HG02884 (cell line): ENCODE data around the gene PRMT9.

Experiments
- ATAC-seq: cut with Tn5 transposase; IDR thresholded peaks from one replicate; pipeline ENCODE4 v1.9.1; 2021; ENCODE audit warnings: mild to moderate bottlenecking, moderate library complexity; ENCODE audit not compliant: unreplicated experiment

The PRMT9 gene

GRCh38 chr4:147682755-147683154, 1.2 kb downstream of the PRMT9 start:
- ATAC-seq, result no peak

GRCh38 chr4:147678796-147679549, 5.0 kb downstream of the PRMT9 start:
- ATAC-seq, result no peak

DNA sequence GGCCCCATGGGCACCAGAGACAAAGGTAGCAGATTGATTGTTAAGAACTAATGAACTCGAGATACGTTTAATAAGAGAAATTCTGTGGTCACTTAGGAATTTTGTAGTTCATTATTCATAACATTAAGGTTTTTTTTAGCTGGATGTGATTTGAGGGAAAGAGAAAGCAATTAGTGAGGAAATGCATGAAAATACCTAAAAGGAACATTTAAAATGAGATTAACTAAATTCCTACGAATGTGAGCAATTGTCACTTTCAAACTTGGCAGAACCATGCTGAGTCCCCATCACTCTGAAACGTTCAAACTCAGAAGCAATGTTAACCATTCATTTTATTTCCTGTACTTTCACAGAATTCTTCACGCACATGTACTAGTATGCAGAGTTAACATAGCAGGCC, 5.9 kb downstream of the PRMT9 start:
- no peak for ATAC-seq

- ATAC-seq, result no peak
Measured at GRCh38 chr4:147674496-147674895, 9.5 kb downstream of the PRMT9 start.

GRCh38 chr4:147674073-147674472, 9.9 kb downstream of the PRMT9 start:
- no peak for ATAC-seq

DNA sequence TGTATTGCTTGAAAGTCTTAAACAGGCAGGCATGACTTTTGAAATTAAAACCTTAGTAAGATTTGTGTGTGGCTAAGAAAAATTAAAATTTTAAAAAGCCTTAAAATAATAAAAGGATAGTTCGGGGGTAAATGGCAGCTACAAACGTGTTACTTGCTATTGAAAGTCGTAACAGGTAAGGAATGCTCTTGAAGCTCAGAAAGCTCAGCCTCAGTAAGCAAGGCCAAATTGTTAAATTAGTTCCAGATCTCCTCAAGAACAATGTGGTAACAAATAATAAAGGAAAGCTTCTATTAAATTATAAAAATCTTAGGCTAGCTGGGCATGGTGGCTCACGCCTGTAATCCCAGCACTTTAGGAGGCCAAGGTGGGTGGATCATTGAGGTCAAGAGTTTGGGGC, 25.5 kb downstream of the PRMT9 start:
- ATAC-seq, result no peak

DNA sequence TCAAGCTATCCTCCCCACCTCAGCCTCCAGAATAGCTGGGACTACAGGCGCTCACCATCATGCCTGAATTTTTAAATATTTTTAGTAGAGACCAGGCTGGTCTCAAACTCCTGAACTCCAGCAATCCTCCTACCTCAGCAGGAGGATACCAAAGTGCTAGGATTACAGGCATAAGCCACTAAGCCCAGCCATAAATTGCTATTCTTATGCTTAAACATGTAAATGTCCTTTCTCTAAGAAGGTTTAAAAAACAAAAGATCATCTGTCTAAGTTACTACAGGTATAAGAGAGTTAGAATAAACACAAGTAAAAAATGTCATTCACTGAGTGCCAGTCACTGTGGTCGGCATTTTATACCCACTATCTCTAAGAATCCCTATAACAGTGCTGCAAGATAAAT, 28.3 kb downstream of the PRMT9 start:
- no peak for ATAC-seq

- peak; percentile 60 for ATAC-seq
Measured at GRCh38 chr4:147651563-147651962, 32.4 kb downstream of the PRMT9 start.

- no peak for ATAC-seq
Measured at GRCh38 chr4:147648656-147649055, 35.3 kb downstream of the PRMT9 start.

DNA sequence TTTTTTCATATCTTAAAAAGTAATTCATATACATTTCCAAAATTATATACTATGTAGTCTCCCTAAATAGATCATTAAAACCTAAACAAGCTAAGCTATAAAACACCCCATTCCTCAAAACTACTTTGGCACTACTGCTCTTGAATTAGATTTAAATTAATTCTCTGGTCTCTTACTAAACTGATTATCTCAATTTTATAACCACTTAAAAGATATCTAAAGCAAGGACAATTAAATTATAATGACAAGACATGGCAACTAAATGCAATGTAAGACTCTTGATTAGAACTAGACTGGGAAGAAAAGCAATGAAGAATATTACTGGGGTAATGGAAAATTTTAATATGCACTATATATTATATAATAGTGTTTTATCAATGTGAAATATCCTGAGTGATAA, 38.9 kb downstream of the PRMT9 start:
- ATAC-seq, result no peak

GRCh38 chr4:147644471-147644870, 39.5 kb downstream of the PRMT9 start:
- no peak for ATAC-seq

DNA sequence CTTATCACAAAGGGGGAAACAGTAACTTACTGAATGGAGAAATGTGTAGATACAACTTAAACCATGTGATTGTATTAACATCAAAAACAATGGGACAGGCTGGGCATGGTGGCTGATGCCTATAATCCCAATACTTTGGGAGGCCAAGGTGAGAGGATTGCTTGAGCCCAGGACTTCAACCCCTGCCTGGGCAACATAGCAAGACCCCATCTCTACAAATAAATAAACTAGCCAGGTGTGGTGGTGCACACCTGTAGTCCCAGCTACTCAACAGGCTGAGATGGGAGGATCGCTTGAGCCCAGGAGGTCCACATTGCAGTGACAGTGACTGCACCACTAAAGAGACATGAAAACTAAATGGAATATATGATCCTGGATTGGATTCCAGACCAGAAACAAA, 40.3 kb downstream of the PRMT9 start:
- no peak for ATAC-seq

DNA sequence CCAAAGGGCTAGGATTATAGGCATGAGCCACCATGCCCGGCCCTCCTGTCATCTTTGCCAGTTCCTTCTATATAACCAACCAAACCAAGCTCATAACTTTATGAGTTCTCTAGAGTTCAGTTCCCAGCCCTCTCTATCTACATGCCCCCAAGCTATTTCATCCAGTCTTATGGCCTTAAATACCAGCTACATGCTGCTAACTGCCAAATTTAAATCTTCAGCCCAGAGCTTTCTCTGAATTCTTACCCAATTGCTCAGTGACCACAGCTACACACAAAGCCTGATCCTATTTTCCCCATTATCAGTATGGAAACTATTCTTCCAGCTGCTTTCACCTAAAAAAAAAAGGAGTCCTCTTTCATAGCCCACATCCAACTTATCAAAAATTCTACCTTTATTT, 43.6 kb downstream of the PRMT9 start:
- no peak for ATAC-seq

- no peak for ATAC-seq
Measured at GRCh38 chr4:147639388-147639787, 44.6 kb downstream of the PRMT9 start.

DNA sequence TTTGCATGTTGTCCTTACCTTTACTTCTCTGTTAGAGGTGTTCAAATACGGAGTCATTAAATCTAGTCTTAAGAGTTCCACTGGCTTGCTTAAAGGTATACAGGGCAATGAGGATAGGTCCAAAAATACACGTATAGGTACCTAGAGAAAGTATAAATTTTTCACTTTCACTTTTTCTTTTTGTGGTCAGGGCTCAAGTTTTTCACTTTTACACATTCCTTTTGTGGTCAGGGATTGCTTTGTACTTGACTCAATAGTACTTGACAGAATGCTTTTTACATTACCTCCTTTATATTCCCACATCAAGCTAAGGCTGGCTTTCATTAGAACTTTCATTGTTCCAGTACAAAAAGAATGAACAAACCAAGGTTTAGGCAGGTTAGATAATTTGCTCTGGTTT, 45.0 kb downstream of the PRMT9 start:
- peak; percentile 84 for ATAC-seq

GRCh38 chr4:147638365-147638764, 45.6 kb downstream of the PRMT9 start:
- ATAC-seq, result no peak

GRCh38 chr4:147635348-147635747, 48.6 kb downstream of the PRMT9 start:
- ATAC-seq, result no peak

DNA sequence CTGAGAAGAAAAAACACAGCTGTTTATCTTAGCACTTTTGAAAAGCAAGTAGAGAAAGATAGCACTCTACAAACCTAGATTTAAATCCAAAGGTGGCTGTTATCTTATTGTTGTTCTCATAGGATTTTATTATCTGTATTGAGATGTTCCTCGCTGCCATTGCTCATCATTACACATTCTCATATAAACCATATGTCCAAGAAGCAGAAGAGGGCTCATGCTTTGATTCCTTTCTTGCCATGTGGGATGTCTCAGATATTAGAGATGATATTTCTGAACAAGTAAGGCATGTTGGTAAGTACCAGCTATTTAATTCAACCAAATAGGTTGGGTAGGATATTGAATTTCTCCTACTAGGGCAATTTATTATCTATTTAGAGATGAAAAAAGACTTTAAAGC, 50.3 kb downstream of the PRMT9 start:
- ATAC-seq, result no peak

GRCh38 chr4:147633113-147633512, 50.9 kb downstream of the PRMT9 start:
- ATAC-seq, result no peak

- ATAC-seq, result no peak
Measured at GRCh38 chr4:147629783-147630730, 53.9 kb downstream of the PRMT9 start.

GRCh38 chr4:147628415-147628814, 55.5 kb downstream of the PRMT9 start:
- no peak for ATAC-seq

DNA sequence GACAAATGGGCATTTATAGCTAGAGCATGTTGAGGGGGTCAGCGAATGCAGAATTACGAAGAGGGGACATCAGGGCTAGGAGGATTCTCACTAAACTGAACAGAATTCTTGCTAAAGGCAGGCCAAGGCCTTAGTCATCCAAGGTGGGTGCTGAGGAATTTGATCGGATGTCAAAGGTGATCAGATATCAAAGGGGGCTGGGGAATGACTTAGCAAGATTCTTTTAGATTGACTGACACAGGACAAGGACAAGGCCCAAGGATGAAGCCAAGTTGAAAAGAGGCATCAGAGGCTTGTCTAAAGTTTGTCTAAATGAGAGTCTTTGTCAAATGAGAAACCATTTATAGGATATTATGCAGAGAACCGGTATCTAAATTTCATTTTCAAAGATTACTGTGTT, 57.1 kb downstream of the PRMT9 start:
- ATAC-seq, result no peak
